ENCODE results near the gene RUSF1. TPM values are rescaled to one million over a fixed set of nuclear protein-coding genes. Genes with fewer than 3 reads are reported as not detected.

Gene RUSF1
- total and polyA plus RNA-seq, 9 of the 15 experiments (the other 6 are each of a cell fraction or from before 2014, with no cell fraction given), result 0.80 to 52.8 (median 27.6) TPM

DNA sequence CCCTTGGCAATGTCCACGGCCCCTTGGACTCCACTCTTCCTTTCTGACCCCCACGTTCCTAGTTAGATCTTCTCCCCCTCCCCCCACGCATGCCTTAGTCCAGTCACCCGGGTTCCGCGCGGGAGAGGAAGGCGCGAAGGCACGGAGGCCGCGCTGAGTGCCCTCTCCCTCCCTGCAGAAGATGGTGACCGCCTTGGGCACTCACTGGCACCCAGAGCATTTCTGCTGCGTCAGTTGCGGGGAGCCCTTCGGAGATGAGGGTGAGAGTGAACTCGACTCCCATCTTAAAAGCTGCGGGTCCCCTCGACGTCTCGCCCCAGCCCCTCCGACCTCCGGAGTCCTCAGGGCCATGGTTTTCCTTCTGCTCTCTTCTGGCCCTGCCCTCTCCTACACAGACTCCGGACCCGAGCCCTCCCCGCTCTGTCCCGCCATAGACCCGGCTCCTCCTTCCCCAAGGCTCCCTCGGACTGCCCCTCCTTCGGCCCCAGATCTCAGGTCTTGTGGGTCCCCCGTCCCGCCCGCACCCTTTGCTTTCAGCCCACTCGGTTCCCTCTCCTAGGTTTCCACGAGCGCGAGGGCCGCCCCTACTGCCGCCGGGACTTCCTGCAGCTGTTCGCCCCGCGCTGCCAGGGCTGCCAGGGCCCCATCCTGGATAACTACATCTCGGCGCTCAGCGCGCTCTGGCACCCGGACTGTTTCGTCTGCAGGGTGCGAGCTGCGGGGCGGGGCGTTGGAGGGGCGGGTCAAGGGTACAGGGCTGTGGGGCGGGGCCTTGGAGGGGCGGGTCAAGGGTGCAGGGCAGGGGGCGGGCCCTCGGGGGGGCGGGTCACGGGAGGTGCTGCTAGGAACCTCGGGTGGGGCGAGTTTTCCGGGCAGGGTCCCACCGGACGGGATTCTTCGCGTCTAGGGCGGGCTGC lies 31.6 kb downstream of the RUSF1 start (continued):
- TF ChIP-seq MGA (IDR thresholded peaks at IDR 0.05) (peak; percentile 88), ZNF232 (CRISPR knock-in tag; IDR thresholded peaks at IDR 0.05) (no peak), CBX8 (IDR thresholded peaks at IDR 0.05; ENCODE audit: borderline replicate concordance, extremely low read depth, low read depth, low read length, poor library complexity, severe bottlenecking) (no peak), FOXJ3 (CRISPR knock-in tag; IDR thresholded peaks at IDR 0.05) (no peak), BHLHE40 (IDR thresholded peaks at IDR 0.05; ENCODE audit: low read length) (no peak), ZNF717 (CRISPR knock-in tag; IDR thresholded peaks at IDR 0.05) (no peak), ZNF398 (CRISPR knock-in tag; IDR thresholded peaks at IDR 0.05) (no peak), ZNF174 (CRISPR knock-in tag; IDR thresholded peaks at IDR 0.05) (no peak), TBP (optimal IDR thresholded peaks at IDR 0.05; ENCODE audit: low read depth, low read length) (peak; percentile 32), E4F1 (CRISPR knock-in tag; IDR thresholded peaks at IDR 0.05; ENCODE audit: borderline replicate concordance) (no peak)

Data from K562 (cell line).